ENCODE data around the gene FOLR3.
"Not testable (repeated sequence)": the region's sequence is repeated elsewhere in the genome, so short reads cannot be mapped to it uniquely, and the experiment has no call there.

Gene FOLR3

DNA sequence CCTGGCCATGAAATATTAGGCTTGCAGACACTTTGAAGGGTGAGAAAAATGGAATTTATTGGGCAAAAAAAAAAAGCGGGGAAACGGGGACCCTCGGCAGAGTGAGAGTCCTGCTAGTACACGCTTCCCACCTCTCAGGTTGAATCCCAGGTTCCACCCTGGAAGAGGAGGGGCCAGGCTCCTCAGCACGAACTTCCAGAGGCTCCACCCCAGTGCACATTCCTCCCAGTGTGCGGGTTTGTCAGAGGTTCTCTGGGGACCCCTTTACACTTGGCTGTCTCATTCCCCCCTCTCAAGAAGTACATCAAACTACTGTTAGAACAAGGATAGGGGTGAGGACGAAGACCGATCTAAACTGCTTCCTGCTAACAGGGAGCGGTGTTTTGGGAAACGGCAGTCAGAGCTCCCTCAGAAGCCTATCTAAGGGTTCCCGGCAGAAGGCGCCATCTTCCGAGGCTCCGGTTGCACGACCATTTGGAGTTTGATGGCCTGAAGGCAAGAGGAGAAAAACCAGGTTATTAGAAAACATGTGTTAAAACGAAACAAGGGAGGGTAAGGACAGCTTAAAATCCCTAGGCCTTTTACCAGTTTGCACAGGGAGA is 27.5 kb downstream of the FOLR3 start:
- DNase-seq (ENCODE audit: low read depth in 2 of 2, low spot score in 1 of 2) = no peak

DNA sequence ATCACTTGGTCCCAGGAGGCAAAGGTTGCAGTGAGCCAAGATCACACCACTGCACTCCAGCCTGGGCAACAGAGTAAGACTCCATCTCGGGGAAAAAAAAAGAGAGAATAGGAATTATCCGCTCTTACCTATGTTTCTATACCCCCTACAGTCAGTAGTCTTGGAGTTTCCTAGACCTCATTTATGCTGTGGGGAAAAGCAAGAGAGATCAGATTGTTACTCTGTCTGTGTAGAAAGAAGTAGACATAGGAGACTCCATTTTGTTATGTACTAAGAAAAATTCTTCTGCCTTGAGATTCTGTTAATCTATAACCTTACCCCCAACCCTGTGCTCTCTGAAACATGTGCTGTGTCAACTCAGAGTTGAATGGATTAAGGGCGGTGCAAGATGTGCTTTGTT is 28.7 kb downstream of the FOLR3 start:
- not testable (repeated sequence) for DNase-seq (ENCODE audit: low read depth in 2 of 2, low spot score in 1 of 2)

DNA sequence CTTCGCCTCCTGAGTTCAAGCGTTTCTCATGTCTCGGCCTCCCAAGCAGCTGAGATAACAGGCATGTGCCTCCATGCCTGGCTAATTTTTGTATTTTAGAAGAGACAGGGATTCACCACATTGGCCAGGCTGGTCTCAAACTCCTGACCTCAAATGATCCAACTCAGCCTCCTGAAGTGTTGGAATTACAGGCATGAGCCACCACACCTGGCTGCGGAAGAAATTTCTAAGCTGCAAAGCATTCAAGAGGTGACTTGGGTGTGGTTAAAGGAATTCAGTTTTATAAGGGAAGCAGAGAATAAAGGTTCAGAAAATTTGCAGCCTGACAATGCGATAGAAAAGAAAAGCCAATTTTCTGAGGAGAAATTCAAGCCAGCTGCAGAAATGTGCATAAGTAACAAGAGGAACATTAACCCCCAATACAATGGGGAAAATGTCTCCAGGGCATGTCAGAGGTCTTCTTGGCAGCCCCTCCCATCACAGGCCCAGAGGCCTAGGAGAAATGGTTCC is 33.6 kb downstream of the FOLR3 start:
- not testable (repeated sequence) for DNase-seq (ENCODE audit: low read depth in 2 of 2, low spot score in 1 of 2)

DNA sequence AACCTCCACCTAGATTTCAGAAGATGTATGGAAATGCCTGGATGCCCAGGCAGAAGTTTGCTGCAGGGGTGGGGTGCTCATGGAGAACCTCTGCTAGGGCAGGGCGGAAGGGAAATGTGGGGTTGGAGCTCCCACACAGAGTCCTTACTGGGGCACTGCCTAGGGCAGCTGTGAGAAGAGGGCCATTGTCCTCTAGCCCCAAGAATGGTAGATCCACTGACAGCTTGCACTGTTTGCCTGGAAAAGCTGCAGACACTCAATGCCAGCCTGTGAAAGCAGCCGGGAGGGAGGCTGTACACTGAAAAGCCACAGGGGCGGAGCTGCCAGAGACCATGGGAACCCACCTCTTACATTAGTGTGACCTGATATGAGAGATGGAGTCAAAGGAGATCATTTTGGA is 34.2 kb downstream of the FOLR3 start:
- not testable (repeated sequence) for DNase-seq (ENCODE audit: low read depth in 2 of 2, low spot score in 1 of 2)

DNA sequence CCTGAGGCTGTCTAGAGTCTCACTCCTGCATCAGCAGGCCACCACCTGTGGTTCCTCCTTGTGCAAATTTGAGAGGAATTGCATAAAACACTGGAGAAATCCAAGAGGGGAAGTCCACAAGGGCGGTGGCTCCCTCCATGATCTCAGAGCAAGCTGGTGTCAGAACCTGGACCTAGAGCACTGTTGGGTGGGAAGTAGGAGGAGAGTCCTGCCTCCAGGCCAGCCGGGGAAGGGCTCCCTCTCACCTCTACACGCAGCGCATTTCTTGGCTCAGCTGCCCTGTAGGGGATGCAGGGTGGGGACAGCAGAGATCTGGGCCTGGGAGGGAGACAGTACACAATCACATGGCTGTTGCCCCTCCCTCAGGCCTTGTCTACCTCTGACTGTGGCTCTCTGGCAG is 36.5 kb downstream of the FOLR3 start:
- DNase-seq (ENCODE audit: low read depth in 2 of 2, low spot score in 1 of 2) = not testable (repeated sequence)

DNA sequence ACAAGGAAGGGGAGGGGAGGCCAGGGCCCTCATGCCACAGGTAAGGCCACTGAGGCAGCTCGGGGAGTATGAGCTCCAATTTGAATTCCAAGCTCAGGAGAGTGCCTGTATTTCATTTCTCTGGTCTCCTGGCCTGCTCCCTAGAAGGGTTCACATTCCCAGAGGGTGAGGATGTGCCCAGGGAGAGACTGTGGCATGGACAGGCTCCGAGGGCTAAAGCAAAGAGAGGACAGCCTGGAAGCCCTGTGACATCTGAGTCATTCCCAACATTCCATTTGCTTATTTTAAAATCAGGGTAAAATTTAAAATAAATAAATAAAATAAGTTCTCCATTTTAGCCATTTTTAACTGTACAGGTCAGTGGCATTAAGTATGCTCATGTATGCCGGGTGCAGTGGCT is 37.8 kb downstream of the FOLR3 start:
- DNase-seq (ENCODE audit: low read depth in 2 of 2, low spot score in 1 of 2) = no peak

DNA sequence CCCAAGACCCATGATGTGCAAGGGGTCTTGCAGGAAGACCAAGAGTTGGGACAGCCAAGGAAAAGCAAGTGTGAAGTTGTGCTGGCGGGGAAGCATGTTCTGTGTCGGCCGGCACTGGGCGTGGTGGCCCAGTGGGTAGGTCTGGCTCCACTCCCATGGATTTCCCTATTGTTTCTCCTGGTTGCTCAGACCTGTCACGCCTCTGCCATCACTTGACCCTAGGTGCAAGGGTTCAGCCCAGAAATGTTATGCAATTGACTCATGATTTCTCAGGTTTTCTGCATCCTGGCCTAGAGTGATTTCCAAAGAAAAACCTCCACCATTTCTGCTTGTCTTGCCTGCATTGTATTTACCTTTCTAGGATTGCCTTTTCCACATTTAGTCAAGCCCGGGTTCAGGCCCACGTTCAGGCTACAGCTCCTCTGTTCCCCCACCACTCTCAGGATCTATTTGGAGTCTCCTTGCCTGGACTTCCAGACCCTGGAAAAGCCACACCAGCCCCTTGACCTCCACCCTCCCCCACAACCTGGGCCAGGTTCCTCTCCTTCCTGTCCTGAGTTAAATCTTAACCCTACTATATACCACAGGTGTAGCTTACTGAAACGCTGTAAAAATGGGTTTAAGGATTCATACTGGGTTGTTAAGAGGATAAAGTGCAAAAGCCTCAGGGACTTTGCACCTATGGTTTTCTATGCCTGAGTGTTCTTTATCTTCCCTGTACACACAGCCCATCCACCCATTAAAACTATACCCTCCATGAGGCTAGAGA is 39.0 kb downstream of the FOLR3 start:
- DNase-seq (ENCODE audit: low read depth in 2 of 2, low spot score in 1 of 2) = no peak

DNA sequence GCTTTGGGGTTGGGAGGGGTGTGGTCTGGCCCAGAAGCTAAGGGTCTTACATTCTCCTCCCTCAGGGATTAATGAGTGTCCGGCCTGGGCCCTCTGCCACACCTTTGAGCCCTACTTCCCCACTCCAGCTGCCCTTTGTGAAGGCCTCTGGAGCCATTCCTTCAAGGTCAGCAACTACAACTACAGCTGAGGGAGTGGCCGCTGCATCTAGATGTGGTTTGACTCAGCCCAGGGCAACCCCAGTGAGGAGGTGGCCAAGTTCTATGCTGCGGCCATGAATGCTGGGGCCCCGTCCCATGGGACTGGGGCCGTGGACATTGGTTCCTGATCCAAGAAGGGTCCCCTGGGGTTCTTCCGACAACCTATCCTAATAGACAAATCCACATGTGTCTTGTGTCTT is 42.1 kb downstream of the FOLR3 start:
- no peak for DNase-seq (ENCODE audit: low read depth in 2 of 2, low spot score in 1 of 2)

DNA sequence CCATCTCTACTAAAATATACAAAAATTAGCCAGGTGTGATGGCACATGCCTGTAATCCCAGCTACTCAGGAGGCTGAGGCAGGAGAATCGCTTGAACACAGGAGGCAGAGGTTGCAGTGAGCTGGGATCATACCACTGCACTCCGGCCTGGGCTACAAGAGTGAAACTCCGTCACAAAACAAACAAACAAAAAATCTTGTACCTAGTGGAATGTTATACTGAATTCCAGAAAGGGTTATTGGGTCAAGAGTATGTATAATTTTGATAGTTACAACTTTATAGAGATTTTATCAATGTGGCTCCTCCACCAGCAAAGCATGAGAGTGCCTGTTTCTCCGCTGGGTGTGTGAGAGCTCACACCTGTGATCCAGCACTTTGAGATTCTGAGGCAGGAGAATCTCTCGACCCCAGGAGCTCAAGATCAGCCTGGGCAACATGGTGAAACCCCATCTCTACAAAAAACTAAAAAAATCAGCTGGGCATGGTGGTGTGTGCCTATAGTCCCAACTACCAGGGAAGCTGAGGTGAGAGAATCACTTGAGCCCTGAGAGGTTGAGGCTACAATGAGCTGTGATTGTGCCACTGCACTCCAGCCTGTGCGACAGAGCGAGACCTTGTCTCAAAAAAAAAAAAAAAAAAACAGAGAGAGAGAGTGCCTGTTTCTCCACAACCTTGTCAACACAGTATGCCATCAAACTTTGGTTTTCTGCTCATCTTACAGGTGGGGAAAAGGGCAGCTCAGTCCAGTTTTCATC is 43.7 kb downstream of the FOLR3 start:
- no peak for DNase-seq (ENCODE audit: low read depth in 2 of 2, low spot score in 1 of 2)

DNA sequence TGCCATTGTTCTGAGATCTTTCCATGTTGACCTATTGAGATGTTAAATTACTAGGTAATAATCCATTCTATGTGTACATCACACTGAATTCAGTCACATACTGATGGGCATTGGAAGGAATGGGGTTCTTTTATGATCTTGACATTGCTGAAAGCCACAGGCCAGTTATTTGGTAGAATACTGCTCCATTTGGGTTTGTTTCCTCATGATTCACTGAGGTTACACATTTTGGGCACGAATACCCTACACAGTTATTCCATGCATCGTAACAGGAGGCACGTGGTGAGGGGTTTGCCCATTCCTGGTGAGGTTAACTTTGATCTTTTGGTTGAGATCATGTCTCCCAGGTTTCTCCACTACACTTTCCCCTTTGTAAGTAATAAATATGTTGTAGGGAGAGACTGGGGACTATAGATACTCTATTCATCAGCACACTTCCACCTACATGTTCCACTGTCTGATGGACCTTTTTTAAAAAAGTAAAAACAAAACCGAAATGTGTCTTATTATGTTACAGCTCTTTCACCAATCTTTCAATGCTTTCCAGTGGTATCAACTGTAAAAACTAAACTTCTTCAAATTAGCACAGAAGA is 44.4 kb downstream of the FOLR3 start:
- DNase-seq (ENCODE audit: low read depth in 2 of 2, low spot score in 1 of 2) = no peak

DNA sequence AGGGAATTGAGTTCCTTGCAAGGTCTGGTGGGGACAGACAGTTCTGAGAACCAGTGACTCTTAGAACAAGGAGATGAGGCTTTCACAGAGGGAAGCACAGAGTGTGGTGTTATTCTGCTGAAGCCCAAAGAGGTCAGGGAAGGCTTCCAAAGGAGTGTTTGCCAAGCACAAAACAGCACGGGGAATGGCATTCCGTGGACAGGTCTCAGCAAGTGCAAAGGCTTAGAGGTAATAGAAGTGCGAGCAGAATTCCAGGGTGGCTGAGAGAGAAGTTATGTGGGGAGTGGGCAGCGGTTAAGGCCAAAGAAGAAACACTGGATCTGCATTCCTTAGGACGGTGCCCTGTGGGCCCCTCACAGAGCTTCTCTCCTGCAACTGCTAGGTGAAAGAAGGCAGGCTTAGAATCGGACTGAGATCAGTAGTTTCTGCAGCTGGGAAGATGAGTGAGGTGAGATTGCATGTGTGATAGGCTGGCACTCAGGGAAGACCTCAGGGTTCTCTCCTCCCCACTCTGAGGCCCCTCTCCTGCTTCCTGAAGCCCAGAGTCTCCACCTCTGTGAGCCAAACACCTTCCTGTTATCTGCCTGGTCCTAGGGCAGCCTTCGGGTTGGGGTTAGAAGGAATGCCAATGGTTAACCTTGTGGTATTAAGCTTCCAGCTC is 45.5 kb downstream of the FOLR3 start:
- DNase-seq (ENCODE audit: low read depth in 2 of 2, low spot score in 1 of 2) = not testable (repeated sequence)

DNA sequence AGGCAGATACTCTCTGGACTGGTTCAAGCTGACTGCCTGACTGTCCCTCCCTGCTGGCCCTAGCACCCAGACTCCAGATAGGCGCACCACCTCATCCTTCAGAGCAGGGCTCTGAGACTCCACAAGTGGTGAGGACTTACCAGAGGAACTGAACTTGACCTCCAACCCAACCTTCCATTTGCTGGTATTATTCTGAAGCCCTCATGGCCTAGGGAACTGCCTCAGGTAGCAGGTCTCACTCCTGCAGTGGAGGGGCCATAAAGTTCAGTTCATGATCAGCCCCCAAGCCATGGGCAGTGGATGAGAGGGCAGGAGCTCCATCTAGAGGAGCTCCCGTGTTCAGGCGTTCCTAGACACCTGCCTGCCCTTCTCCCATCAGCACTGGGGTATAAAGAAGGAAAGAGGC is 46.0 kb downstream of the FOLR3 start:
- DNase-seq (ENCODE audit: low read depth in 2 of 2, low spot score in 1 of 2) = not testable (repeated sequence)

DNA sequence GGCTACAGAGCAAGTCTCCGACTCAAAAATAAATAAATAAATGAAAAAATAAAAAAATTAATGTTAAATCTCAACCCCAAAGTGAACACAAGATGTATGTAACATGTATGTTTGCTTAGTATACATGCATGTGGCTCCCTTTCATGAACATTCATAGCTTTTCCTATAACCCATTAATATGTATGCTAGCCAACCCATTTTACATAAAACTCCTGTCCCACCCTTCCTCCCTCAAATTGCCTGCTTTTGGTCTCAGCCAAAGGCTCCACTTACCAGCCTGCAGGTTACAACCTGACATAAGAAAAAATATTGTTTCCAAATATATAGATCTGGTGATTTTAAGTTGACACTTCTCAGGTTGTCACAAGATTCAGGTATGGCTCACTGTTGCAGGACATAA is 52.7 kb downstream of the FOLR3 start:
- no peak for DNase-seq (ENCODE audit: low read depth in 2 of 2, low spot score in 1 of 2)

All from stimulated activated CD8-positive, alpha-beta memory T cell treated with anti-CD3 and anti-CD28 coated beads, Interleukin-4, amount 100 ng/mL, for 4 hours (primary cell).